B cell (primary cell): ENCODE measurements around the gene SRXN1. TPM values are rescaled to one million over a fixed set of nuclear protein-coding genes. Genes with fewer than 3 reads are reported as not detected.

Experiments used
- ATAC-seq: fragments of 200-7000 bp; cut with Tn5 transposase; one replicate; pipeline ENCODE4 v1.10.0; 2021; ENCODE audit warnings: low read depth, mild to moderate bottlenecking, moderate number of reproducible peaks, moderate library complexity
- CTCF ChIA-PET: fragments of 350-600 bp; sonication (Branson Sonifier 250); formaldehyde crosslinking; loops from one replicate; lab custom pipeline; 2021; ENCODE audit warnings: antibody characterized with exemption, inconsistent platforms; lab: Charles Lee
- POLR2A ChIA-PET: fragments of 350-600 bp; sonication (Branson Sonifier 250); formaldehyde crosslinking; loops from one replicate; lab custom pipeline; 2021; ENCODE audit warnings: antibody characterized with exemption; lab: Charles Lee
- DNase-seq: peaks from one replicate; pipeline ENCODE4 v3.0.0; 2013
- H2AFZ ChIP-seq: 2 replicates; pipeline ENCODE4 v1.6.1; 2012; ENCODE audit warnings: mild to moderate bottlenecking, low read depth, low read length; ENCODE audit not compliant: insufficient read depth, poor library complexity, severe bottlenecking
- H3K27ac ChIP-seq, 2 donors: 1 replicate in 1 of 2; 2 replicates in 1 of 2; pipeline ENCODE4 v1.5.1; 2012 to 2013; ENCODE audit warnings: low read length in 2 of 2, mild to moderate bottlenecking in 2 of 2, moderate library complexity in 1 of 2
- H3K27me3 ChIP-seq, 4 experiments: fragments of 200-600 bp in 1 of 4; sonication (generic) in 1 of 4; replicated peaks in 1 of 4; 1 replicate in 2 of 4; 2 replicates in 2 of 4; pipeline versions ENCODE4 v1.6.1 to v1.7.0; 2013 to 2016; ENCODE audit warnings: low read length in 3 of 4, mild to moderate bottlenecking in 2 of 4, mixed read lengths in 1 of 4, moderate library complexity in 1 of 4; ENCODE audit not compliant: insufficient read depth in 4 of 4, control insufficient read depth in 3 of 4; ENCODE audit errors: control extremely low read depth in 1 of 4
- H3K36me3 ChIP-seq, 2 experiments: replicated peaks in 1 of 2; 1 replicate in 1 of 2; 2 replicates in 1 of 2; pipeline versions ENCODE4 v1.6.1 to v1.7.1; 2013; ENCODE audit warnings: low read length in 1 of 2; ENCODE audit not compliant: insufficient read depth in 2 of 2, control insufficient read depth in 1 of 2; ENCODE audit errors: control extremely low read depth in 1 of 2, extremely low read depth in 1 of 2
- H3K4me1 ChIP-seq, 2 donors: fragments of 200-600 bp in 1 of 2; sonication (generic) in 1 of 2; 1 replicate in 1 of 2; 2 replicates in 1 of 2; pipeline versions ENCODE4 v1.5.1 to v1.6.1; 2013 to 2017; ENCODE audit warnings: low read length in 2 of 2; ENCODE audit not compliant: control insufficient read depth in 2 of 2, insufficient read depth in 2 of 2
- H3K4me2 ChIP-seq: replicated peaks from 2 replicates; pipeline ENCODE3; 2012; ENCODE audit warnings: mild to moderate bottlenecking, low read depth, low read length; ENCODE audit not compliant: poor library complexity, severe bottlenecking
- H3K4me3 ChIP-seq, 5 experiments: fragments of 200-600 bp in 1 of 5; sonication (generic) in 1 of 5; 1 replicate in 3 of 5; 2 replicates in 2 of 5; pipeline versions ENCODE4 v1.5.1 to v1.7.0; 2011 to 2016; ENCODE audit warnings: low read length in 4 of 5, mild to moderate bottlenecking in 4 of 5, low read depth in 2 of 5, control low read depth in 1 of 5, moderate library complexity in 1 of 5; ENCODE audit not compliant: insufficient read depth in 1 of 5; ENCODE audit errors: control extremely low read depth in 1 of 5, extremely low read depth in 1 of 5
- H3K79me2 ChIP-seq: fragments of 200-600 bp; sonication (generic); one replicate; pipeline ENCODE4 v1.6.0; 2016; ENCODE audit warnings: low read length; ENCODE audit not compliant: control insufficient read depth, insufficient read depth
- H3K9ac ChIP-seq: fragments of 200-600 bp; sonication (generic); 2 replicates; pipeline ENCODE4 v1.6.1; 2017; ENCODE audit warnings: mild to moderate bottlenecking, low read length, moderate library complexity
- H3K9me3 ChIP-seq, 3 donors: one replicate each; pipeline versions ENCODE4 v1.6.1 to v1.7.1; 2013; ENCODE audit warnings: low read length in 2 of 3; ENCODE audit not compliant: control insufficient read depth in 2 of 3, insufficient read depth in 1 of 3; ENCODE audit errors: control extremely low read depth in 1 of 3
- H4K20me1 ChIP-seq: 2 replicates; pipeline ENCODE4 v1.6.0; 2012; ENCODE audit warnings: mild to moderate bottlenecking, low read length; ENCODE audit not compliant: insufficient read depth, control insufficient read depth, poor library complexity, severe bottlenecking
- H3K27ac Mint-ChIP-seq: one replicate; pipeline ENCODE4 v1.8.0; 2021; ENCODE audit warnings: mixed read lengths
- H3K27me3 Mint-ChIP-seq: one replicate; pipeline ENCODE4 v1.8.0; 2021; ENCODE audit warnings: mixed read lengths
- H3K4me1 Mint-ChIP-seq: one replicate; pipeline ENCODE4 v1.8.0; 2021; ENCODE audit warnings: mixed read lengths
- H3K4me3 Mint-ChIP-seq: one replicate; pipeline ENCODE4 v1.8.0; 2021; ENCODE audit warnings: mixed read lengths
- H3K9me3 Mint-ChIP-seq: one replicate; pipeline ENCODE4 v1.8.0; 2022; ENCODE audit warnings: mixed read lengths; ENCODE audit not compliant: insufficient read depth
- EZH2 ChIP-seq: IDR thresholded peaks from 2 replicates; pipeline ENCODE4 v1.6.1; 2012; ENCODE audit warnings: borderline replicate concordance, low read depth, mild to moderate bottlenecking, moderate library complexity, low read length; ENCODE audit not compliant: insufficient read depth, poor library complexity, severe bottlenecking
- WGBS: methylation state at CpG from one replicate; pipeline ENCODE4 v1.1.5; 2013; ENCODE audit warnings: missing lambda C conversion rate; ENCODE audit not compliant: insufficient coverage; 5-methylcytosine and 5-hydroxymethylcytosine counted together
- intact Hi-C: fragments of 100-400 bp; cut with micrococcal nuclease; formaldehyde crosslinking; loops from one replicate; pipeline ENCODE4 v1.10.0; 2022
- polyA plus RNA-seq: library from polyadenylated mRNA; depleted of rRNA; stranded (reverse); fragments of >200 nt; gene quantifications from 2 replicates; pipeline ENCODE4 v1.2.3, GENCODE V29; 2012
- total RNA-seq, 2 donors: library from RNA; stranded (reverse); fragments of 120-200 nt in 1 of 2; gene quantifications; 1 replicate in 1 of 2; 2 replicates in 1 of 2; pipeline versions ENCODE4 v1.2.3 to v1.2.4, GENCODE V29; 2013 to 2022
- TF ChIP-seq, protein P1 (sequence below): fragments of 200-600 bp; IDR thresholded peaks from one replicate; pipeline ENCODE4 v1.8.0; 2022; ENCODE audit warnings: antibody characterized with exemption, mild to moderate bottlenecking

Gene SRXN1
- total and polyA plus RNA-seq, 2 donors (not counting 1 experiment from before 2014, with no cell fraction given) = 1.3 to 4.5 TPM

DNA sequence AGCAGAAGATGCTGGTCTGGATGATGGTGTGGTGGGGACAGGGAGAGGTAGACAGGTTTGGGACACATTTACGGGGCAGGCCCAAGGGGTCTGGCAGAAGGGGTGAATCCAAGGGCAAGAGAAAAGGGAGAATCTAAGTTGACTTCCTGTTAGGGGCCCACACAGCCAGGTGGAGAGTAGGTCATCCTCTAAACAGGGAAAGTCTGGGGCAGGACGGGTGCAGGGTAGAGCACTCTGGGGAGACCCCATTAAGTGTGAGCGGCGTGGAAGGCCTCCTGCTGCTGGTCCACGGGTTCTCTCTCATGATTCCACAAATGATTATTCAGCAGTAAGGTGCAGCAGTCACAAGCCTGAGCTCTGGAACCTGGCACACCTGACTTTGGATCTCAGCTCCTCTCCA, 2.7 kb downstream of the SRXN1 start:
- Mint-ChIP-seq H3K9me3 (no peaks in the 10 kb centered on the region), H3K27ac (peak overlapping the region; percentile 56), H3K4me1 (peaks cover 23% of the 10 kb centered on the region), H3K27me3 (no peaks in the 10 kb centered on the region), H3K4me3 (no peak overlapping the region)
- ChIA-PET POLR2A (no interaction called here), CTCF (no interaction called here)
- Histone ChIP-seq H4K20me1 (no peaks in the 10 kb centered on the region), H2AFZ (no peak overlapping the region), H3K9me3 (no peaks in the 10 kb centered on the region), H3K36me3 (peaks cover 0 to 4% of the 10 kb centered on the region in 2 experiments), H3K79me2 (no peaks in the 10 kb centered on the region), H3K27ac (no peak overlapping the region), H3K9ac (no peak overlapping the region), H3K27me3 (peaks cover 0 to 9% (median 0%) of the 10 kb centered on the region in 4 experiments), H3K4me1 (peaks cover 10 to 23% of the 10 kb centered on the region in 2 donors), H3K4me2 (no peak overlapping the region), H3K4me3 (no peak overlapping the region)
- ATAC-seq = no peak
- 97% methylated on average over 4 of the region's 5 CpGs for WGBS
- DNase-seq = no peak
- intact Hi-C loops = no loop called here
- no peak for TF ChIP-seq EZH2
- TF ChIP-seq, protein P1, sequence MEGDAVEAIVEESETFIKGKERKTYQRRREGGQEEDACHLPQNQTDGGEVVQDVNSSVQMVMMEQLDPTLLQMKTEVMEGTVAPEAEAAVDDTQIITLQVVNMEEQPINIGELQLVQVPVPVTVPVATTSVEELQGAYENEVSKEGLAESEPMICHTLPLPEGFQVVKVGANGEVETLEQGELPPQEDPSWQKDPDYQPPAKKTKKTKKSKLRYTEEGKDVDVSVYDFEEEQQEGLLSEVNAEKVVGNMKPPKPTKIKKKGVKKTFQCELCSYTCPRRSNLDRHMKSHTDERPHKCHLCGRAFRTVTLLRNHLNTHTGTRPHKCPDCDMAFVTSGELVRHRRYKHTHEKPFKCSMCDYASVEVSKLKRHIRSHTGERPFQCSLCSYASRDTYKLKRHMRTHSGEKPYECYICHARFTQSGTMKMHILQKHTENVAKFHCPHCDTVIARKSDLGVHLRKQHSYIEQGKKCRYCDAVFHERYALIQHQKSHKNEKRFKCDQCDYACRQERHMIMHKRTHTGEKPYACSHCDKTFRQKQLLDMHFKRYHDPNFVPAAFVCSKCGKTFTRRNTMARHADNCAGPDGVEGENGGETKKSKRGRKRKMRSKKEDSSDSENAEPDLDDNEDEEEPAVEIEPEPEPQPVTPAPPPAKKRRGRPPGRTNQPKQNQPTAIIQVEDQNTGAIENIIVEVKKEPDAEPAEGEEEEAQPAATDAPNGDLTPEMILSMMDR = no peak

DNA sequence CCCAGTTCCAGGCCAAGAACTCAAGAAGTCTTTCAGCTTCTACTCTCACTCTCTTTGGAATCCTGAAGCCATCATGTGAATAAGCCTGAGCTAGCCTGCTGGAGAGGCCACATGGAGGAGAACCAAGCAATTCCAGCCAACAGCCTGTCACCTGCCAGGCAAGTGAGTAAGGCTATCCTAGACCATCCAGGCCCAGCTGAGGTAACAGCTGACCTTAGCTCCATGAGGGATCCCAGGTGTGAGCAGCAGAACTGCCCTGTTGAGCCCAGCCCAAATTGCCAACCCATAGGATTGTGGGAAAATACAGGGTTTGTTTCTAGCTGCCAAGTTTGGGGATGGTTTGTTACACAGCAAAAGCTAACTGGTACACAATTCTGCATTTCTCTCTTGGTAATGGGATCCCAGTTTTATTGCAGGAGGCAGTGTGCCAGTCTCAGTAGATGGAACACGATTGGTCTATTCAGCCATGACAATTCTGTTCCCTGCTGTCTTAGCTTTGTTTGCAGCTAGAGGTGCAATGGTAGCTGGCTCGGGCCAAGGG, 5.5 kb downstream of the SRXN1 start:
- Histone ChIP-seq H4K20me1 (no peaks in the 10 kb centered on the region), H2AFZ (no peak overlapping the region), H3K9me3 (peaks cover 0 to 4% (median 0%) of the 10 kb centered on the region in 3 donors), H3K4me3 (no peak overlapping the region), H3K9ac (no peak overlapping the region), H3K4me1 (peaks cover 8 to 18% of the 10 kb centered on the region in 2 donors), H3K27ac (no peak overlapping the region), H3K4me2 (no peak overlapping the region), H3K36me3 (peaks cover 0 to 4% of the 10 kb centered on the region in 2 experiments), H3K79me2 (no peaks in the 10 kb centered on the region), H3K27me3 (peaks cover 0 to 25% (median 9%) of the 10 kb centered on the region in 4 experiments)
- WGBS = 96% methylated on average over 2 of the region's 2 CpGs
- Mint-ChIP-seq H3K4me1 (peaks cover 14% of the 10 kb centered on the region), H3K4me3 (no peak overlapping the region), H3K9me3 (no peaks in the 10 kb centered on the region), H3K27ac (no peak overlapping the region), H3K27me3 (peaks cover 16% of the 10 kb centered on the region)
- ChIA-PET CTCF (interaction anchor here (0.5 to 1.4 kb wide), 3 partner anchors 17 to 293 kb away, joined by 3 to 7 read pairs (median 4); no protein-coding TSS in a partner anchor), POLR2A (no interaction called here)
- intact Hi-C loops = no loop called here
- DNase-seq (no peak), ATAC-seq (no peak)
- TF ChIP-seq EZH2 = no peak
- TF ChIP-seq, protein P1 = no peak
